HepG2 (cell line): Measurements from ENCODE around the gene SLC4A2. TPM values are rescaled to one million over a fixed set of nuclear protein-coding genes. Genes with fewer than 3 reads are reported as not detected.

Source experiments
- ATF7-NPFF ChIP-seq: sonication (generic); formaldehyde crosslinking; IDR thresholded peaks from 2 replicates; pipeline ENCODE4 v1.8.1; 2023; ENCODE audit warnings: mild to moderate bottlenecking, low read depth, missing genetic modification reagents, moderate library complexity
- BRD4 ChIP-seq: sonication (generic); formaldehyde crosslinking; IDR thresholded peaks from 2 replicates; pipeline ENCODE4 v1.4.0; 2020; ENCODE audit warnings: missing genetic modification reagents
- CENPX ChIP-seq: sonication (generic); formaldehyde crosslinking; IDR thresholded peaks from 2 replicates; pipeline ENCODE4 v1.9.0; 2021; ENCODE audit warnings: mild to moderate bottlenecking, missing genetic modification reagents, moderate library complexity
- EP300 ChIP-seq, 3 experiments: sonication (generic) in 1 of 3; formaldehyde crosslinking in 1 of 3; IDR thresholded peaks; 2 replicates each; pipeline versions ENCODE4 v1.5.1 to v1.6.1; 2011 to 2020; ENCODE audit warnings: low read depth in 2 of 3, low read length in 2 of 3, borderline replicate concordance in 1 of 3, improper control_type of control experiment in 1 of 3, mild to moderate bottlenecking in 1 of 3, missing genetic modification reagents in 1 of 3, moderate library complexity in 1 of 3
- FOXC1 ChIP-seq: sonication (generic); formaldehyde crosslinking; IDR thresholded peaks from 2 replicates; pipeline ENCODE4 v1.8.0; 2022; ENCODE audit warnings: mild to moderate bottlenecking, missing genetic modification reagents, borderline replicate concordance
- HMGA1 ChIP-seq: sonication (generic); formaldehyde crosslinking; conservative IDR thresholded peaks from 2 replicates; pipeline ENCODE4 v1.4.0; 2020; ENCODE audit warnings: missing genetic modification reagents
- HOXD1 ChIP-seq: sonication (generic); formaldehyde crosslinking; IDR thresholded peaks from 2 replicates; pipeline ENCODE4 v1.5.0; 2020; ENCODE audit warnings: missing genetic modification reagents
- ISX ChIP-seq: sonication (generic); formaldehyde crosslinking; conservative IDR thresholded peaks from 2 replicates; pipeline ENCODE4 v1.5.0; 2020; ENCODE audit warnings: missing genetic modification reagents
- LCORL ChIP-seq, 2 experiments: fragments of 450-650 bp in 1 of 2; sonication (generic) in 1 of 2; formaldehyde crosslinking in 1 of 2; IDR thresholded peaks; 2 replicates each; pipeline versions ENCODE4 v1.5.0 to v1.6.1; 2017 to 2020; ENCODE audit warnings: antibody characterized with exemption in 1 of 2, missing genetic modification reagents in 1 of 2
- NFE2L1 ChIP-seq: sonication (generic); formaldehyde crosslinking; IDR thresholded peaks from 2 replicates; pipeline ENCODE4 v1.4.0; 2020; ENCODE audit warnings: missing genetic modification reagents, mild to moderate bottlenecking, borderline replicate concordance
- RFXANK ChIP-seq: IDR thresholded peaks from 2 replicates; pipeline ENCODE4 v1.6.1; 2016
- RORA ChIP-seq: sonication (generic); formaldehyde crosslinking; IDR thresholded peaks from 2 replicates; pipeline ENCODE4 v1.5.0; 2020; ENCODE audit warnings: mild to moderate bottlenecking, missing genetic modification reagents, moderate library complexity
- SP5 ChIP-seq: IDR thresholded peaks from 2 replicates; pipeline ENCODE4 v1.6.1; 2016; ENCODE audit warnings: low read depth, borderline replicate concordance
- TEAD3 ChIP-seq: optimal IDR thresholded peaks from 2 replicates; pipeline ENCODE3; 2016; ENCODE audit warnings: borderline replicate concordance
- XRCC5 ChIP-seq: fragments of 200-400 bp; formaldehyde crosslinking; optimal IDR thresholded peaks from 2 replicates; pipeline ENCODE3; 2017; ENCODE audit warnings: mild to moderate bottlenecking, low read length
- ZMYM3 ChIP-seq: sonication (generic); formaldehyde crosslinking; IDR thresholded peaks from 2 replicates; pipeline ENCODE4 v1.5.1; 2020; ENCODE audit warnings: mild to moderate bottlenecking, missing genetic modification reagents
- ZNF10 ChIP-seq: sonication (generic); formaldehyde crosslinking; IDR thresholded peaks from 2 replicates; pipeline ENCODE4 v1.4.0; 2020; ENCODE audit warnings: mild to moderate bottlenecking, low read depth, missing genetic modification reagents, borderline replicate concordance
- ZNF264 ChIP-seq: sonication (generic); formaldehyde crosslinking; IDR thresholded peaks from 2 replicates; pipeline ENCODE4 v1.4.0; 2020; ENCODE audit warnings: missing genetic modification reagents
- ZNF274 ChIP-seq: sonication (generic); formaldehyde crosslinking; IDR thresholded peaks from 2 replicates; pipeline ENCODE4 v1.5.1; 2020; ENCODE audit warnings: mild to moderate bottlenecking, missing genetic modification reagents
- ZNF333 ChIP-seq: sonication (generic); formaldehyde crosslinking; IDR thresholded peaks from 2 replicates; pipeline ENCODE4 v1.4.0; 2020; ENCODE audit warnings: mild to moderate bottlenecking, missing genetic modification reagents, borderline replicate concordance
- ZNF430 ChIP-seq: sonication (generic); formaldehyde crosslinking; IDR thresholded peaks from 2 replicates; pipeline ENCODE4 v1.9.0; 2021; ENCODE audit warnings: mild to moderate bottlenecking, missing genetic modification reagents
- ZNF572 ChIP-seq: sonication (generic); formaldehyde crosslinking; IDR thresholded peaks from 2 replicates; pipeline ENCODE4 v1.5.1; 2020; ENCODE audit warnings: mild to moderate bottlenecking, missing genetic modification reagents
- ZNF75D ChIP-seq: sonication (generic); formaldehyde crosslinking; IDR thresholded peaks from 2 replicates; pipeline ENCODE4 v1.8.1; 2023; ENCODE audit warnings: missing genetic modification reagents, mild to moderate bottlenecking, borderline replicate concordance
- ZNF879 ChIP-seq: sonication (generic); formaldehyde crosslinking; IDR thresholded peaks from 2 replicates; pipeline ENCODE4 v1.8.1; 2023; ENCODE audit warnings: missing genetic modification reagents
- ZSCAN20 ChIP-seq: sonication (generic); formaldehyde crosslinking; IDR thresholded peaks from 2 replicates; pipeline ENCODE4 v1.4.0; 2020; ENCODE audit warnings: missing genetic modification reagents, mild to moderate bottlenecking, borderline replicate concordance
- polyA plus RNA-seq, 8 experiments: library from polyadenylated mRNA; depleted of rRNA in 3 of 8; stranded (reverse) in 7 of 8; unstranded in 1 of 8; fragments of >200 nt; fragmentation: Illumina TruSeq in 4 of 8; extraction: Trizol in 4 of 8; gene quantifications; 2 replicates each; pipeline versions ENCODE4 v1.2.1 to v1.2.3, GENCODE V29; 2011 to 2016; ENCODE audit warnings: low read depth in 4 of 8, missing spikeins in 1 of 8, mixed read lengths in 1 of 8; ENCODE audit not compliant: insufficient read depth in 1 of 8
- total RNA-seq, 5 experiments: library from RNA; depleted of rRNA; stranded (reverse); fragments of >200 nt; fragmentation: Illumina TruSeq; extraction: Trizol; gene quantifications; 2 replicates each; pipeline ENCODE4 v1.2.3, GENCODE V29; 2016; ENCODE audit warnings: low read depth in 1 of 5
- TF ChIP-seq, protein P1 (sequence below): sonication (generic); formaldehyde crosslinking; IDR thresholded peaks from 2 replicates; pipeline ENCODE4 v1.5.0; 2020; ENCODE audit warnings: mild to moderate bottlenecking, missing genetic modification reagents
- TF ChIP-seq, protein P2 (sequence below), 2 experiments: sonication (generic) in 1 of 2; formaldehyde crosslinking in 1 of 2; IDR thresholded peaks; 2 replicates each; pipeline versions ENCODE4 v1.4.0 to v1.6.1; 2018 to 2020; ENCODE audit warnings: missing genetic modification reagents in 2 of 2, borderline replicate concordance in 1 of 2, low read depth in 1 of 2, mild to moderate bottlenecking in 1 of 2, missing biosample characterization in 1 of 2

Gene SLC4A2
- total and polyA plus RNA-seq, 2 of the 13 experiments (the other 11 are each of a cell fraction or from before 2014, with no cell fraction given): 51.9 to 73.4 TPM

DNA sequence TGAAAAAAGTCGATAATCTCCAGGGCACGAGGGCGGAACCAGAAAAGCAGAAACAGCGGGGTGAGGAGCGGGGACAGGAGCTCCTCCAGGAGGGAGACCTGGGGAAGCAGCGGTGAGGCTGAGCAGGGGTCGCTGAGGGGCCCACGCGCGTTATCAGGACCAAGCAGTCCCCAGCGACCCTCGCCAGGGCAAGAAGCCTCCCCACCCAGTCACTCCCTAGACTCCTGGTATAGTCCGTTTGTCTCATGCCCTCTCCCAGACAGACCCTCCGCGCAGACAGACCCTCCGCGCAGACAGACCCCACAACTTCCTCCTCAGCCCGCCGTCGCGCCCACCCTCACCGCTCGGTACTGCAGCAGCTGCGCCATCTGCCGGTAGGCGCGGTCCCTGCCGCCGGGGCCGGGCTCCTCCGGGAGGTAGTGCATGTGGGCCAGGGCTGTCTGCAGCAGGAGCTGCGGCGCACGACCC is 41.4 kb upstream of the SLC4A2 start (continued):
- TF ChIP-seq, protein P1, sequence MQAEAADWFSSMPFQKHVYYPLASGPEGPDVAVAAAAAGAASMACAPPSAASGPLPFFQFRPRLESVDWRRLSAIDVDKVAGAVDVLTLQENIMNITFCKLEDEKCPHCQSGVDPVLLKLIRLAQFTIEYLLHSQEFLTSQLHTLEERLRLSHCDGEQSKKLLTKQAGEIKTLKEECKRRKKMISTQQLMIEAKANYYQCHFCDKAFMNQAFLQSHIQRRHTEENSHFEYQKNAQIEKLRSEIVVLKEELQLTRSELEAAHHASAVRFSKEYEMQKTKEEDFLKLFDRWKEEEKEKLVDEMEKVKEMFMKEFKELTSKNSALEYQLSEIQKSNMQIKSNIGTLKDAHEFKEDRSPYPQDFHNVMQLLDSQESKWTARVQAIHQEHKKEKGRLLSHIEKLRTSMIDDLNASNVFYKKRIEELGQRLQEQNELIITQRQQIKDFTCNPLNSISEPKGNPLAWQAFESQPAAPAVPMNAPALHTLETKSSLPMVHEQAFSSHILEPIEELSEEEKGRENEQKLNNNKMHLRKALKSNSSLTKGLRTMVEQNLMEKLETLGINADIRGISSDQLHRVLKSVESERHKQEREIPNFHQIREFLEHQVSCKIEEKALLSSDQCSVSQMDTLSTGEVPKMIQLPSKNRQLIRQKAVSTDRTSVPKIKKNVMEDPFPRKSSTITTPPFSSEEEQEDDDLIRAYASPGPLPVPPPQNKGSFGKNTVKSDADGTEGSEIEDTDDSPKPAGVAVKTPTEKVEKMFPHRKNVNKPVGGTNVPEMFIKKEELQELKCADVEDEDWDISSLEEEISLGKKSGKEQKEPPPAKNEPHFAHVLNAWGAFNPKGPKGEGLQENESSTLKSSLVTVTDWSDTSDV (CRISPR knock-in tag): no peak
- peak; percentile 81; the same call in 1 of the 2 replicates for TF ChIP-seq ZNF572
- TF ChIP-seq EP300 (IDR thresholded peaks at IDR 0.05; ENCODE audit: low read depth in 2 of 2, low read length in 2 of 2): 0 out of 4 replicates have a peak, but pooled peaks of 1 of the 2 experiments have one; percentile 11
- no peak for TF ChIP-seq EP300 (CRISPR knock-in tag; IDR thresholded peaks at IDR 0.05; ENCODE audit: borderline replicate concordance)
- TF ChIP-seq ZNF333 (CRISPR knock-in tag): 0 out of 2 replicates have a peak, but pooled peaks have one; percentile 71
- TF ChIP-seq FOXC1: no peak
- no peak for TF ChIP-seq ISX
- TF ChIP-seq ZNF274 (CRISPR knock-in tag): 0 out of 2 replicates have a peak, but pooled peaks have one; percentile 21
- no peak for TF ChIP-seq HOXD1 (CRISPR knock-in tag)
- no peak for TF ChIP-seq BRD4 (CRISPR knock-in tag)
- TF ChIP-seq, protein P2, sequence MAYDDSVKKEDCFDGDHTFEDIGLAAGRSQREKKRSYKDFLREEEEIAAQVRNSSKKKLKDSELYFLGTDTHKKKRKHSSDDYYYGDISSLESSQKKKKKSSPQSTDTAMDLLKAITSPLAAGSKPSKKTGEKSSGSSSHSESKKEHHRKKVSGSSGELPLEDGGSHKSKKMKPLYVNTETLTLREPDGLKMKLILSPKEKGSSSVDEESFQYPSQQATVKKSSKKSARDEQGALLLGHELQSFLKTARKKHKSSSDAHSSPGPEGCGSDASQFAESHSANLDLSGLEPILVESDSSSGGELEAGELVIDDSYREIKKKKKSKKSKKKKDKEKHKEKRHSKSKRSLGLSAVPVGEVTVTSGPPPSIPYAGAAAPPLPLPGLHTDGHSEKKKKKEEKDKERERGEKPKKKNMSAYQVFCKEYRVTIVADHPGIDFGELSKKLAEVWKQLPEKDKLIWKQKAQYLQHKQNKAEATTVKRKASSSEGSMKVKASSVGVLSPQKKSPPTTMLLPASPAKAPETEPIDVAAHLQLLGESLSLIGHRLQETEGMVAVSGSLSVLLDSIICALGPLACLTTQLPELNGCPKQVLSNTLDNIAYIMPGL (CRISPR knock-in tag; IDR thresholded peaks at IDR 0.05; ENCODE audit: borderline replicate concordance in 1 of 2, low read depth in 1 of 2): peak; percentile 85 to 95
- peak; percentile 47 for TF ChIP-seq XRCC5
- TF ChIP-seq SP5 (CRISPR knock-in tag): no peak
- TF ChIP-seq HMGA1 (CRISPR knock-in tag): no peak
- TF ChIP-seq ATF7-NPFF (CRISPR knock-in tag): peak; percentile 19; the same call in 1 of the 2 replicates
- no peak for TF ChIP-seq ZNF10
- TF ChIP-seq RFXANK (CRISPR knock-in tag): no peak
- no peak for TF ChIP-seq RORA (CRISPR knock-in tag)
- TF ChIP-seq ZNF430 (CRISPR knock-in tag): no peak
- TF ChIP-seq TEAD3 (CRISPR knock-in tag): peak; percentile 36
- no peak for TF ChIP-seq ZNF879 (CRISPR knock-in tag)
- no peak for TF ChIP-seq ZNF264
- TF ChIP-seq ZSCAN20 (CRISPR knock-in tag): no peak
- TF ChIP-seq ZMYM3 (CRISPR knock-in tag): no peak
- no peak for TF ChIP-seq CENPX (CRISPR knock-in tag)
- no peak for TF ChIP-seq NFE2L1 (CRISPR knock-in tag)
- TF ChIP-seq ZNF75D: no peak
- no peak for TF ChIP-seq LCORL (IDR thresholded peaks at IDR 0.05)
- TF ChIP-seq LCORL (CRISPR knock-in tag; IDR thresholded peaks at IDR 0.05): no peak
